ENCODE data around the gene WIPF2.

The WIPF2 gene

DNA sequence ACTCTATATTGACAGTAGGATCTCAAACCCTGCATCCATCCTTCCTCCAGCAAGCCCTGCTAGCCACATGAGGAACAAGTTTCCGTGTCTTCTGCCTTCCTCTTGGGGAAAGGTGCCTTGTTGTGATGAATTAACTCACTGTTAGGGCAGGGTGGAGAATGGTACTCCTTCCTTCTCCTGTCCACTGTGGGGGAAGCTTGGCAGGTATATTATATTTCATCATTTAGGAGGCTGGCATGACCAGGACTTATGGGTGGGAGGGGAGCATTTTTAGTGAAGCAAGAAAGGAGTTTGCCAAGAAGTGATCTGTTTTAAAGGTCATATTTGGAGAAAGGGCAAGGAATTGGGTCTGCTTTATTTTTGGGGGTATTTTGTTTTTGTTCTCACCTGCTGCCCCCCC is 59.3 kb downstream of the WIPF2 start:
- no peak overlapping the region for H3K4me3 ChIP-seq (ENCODE audit: low read length)
- H3K27me3 ChIP-seq (ENCODE audit: control insufficient read depth, insufficient read depth, low read length), result no peaks in the 10 kb centered on the region
- no peak overlapping the region for H3K9ac ChIP-seq (ENCODE audit: low read length)
- H3K27ac ChIP-seq (ENCODE audit: low read depth, low read length), result no peak overlapping the region
- H3K36me3 ChIP-seq (ENCODE audit: control insufficient read depth, insufficient read depth, low read length), result peaks cover 27% of the 10 kb centered on the region
- H3K4me1 ChIP-seq (ENCODE audit: control insufficient read depth, insufficient read depth, low read length), result no peaks in the 10 kb centered on the region

DNA sequence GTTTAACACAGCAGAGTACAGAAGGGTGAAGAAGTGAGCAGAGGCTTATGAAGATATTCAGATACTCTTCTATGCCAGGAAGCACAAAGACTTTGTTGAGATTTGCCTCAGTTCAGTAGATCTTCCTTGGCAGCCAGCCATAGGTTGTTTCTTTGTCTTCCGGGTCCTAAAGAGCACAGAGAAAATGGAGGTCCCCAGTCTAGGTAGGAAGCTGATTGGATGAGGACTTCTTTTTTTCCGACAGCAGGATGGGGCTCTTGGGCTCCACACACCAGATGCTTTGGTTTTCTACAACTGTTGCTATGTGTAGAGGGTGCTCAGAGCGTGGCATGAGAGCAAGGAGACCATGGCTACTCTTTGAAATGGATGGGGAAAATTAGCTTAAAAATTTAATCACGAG is 60.3 kb downstream of the WIPF2 start:
- Histone ChIP-seq H3K4me3 (ENCODE audit: low read length) (no peak overlapping the region), H3K36me3 (ENCODE audit: control insufficient read depth, insufficient read depth, low read length) (peaks cover 21% of the 10 kb centered on the region), H3K9ac (ENCODE audit: low read length) (no peak overlapping the region), H3K27ac (ENCODE audit: low read depth, low read length) (no peak overlapping the region), H3K4me1 (ENCODE audit: control insufficient read depth, insufficient read depth, low read length) (no peaks in the 10 kb centered on the region), H3K27me3 (ENCODE audit: control insufficient read depth, insufficient read depth, low read length) (no peaks in the 10 kb centered on the region)

DNA sequence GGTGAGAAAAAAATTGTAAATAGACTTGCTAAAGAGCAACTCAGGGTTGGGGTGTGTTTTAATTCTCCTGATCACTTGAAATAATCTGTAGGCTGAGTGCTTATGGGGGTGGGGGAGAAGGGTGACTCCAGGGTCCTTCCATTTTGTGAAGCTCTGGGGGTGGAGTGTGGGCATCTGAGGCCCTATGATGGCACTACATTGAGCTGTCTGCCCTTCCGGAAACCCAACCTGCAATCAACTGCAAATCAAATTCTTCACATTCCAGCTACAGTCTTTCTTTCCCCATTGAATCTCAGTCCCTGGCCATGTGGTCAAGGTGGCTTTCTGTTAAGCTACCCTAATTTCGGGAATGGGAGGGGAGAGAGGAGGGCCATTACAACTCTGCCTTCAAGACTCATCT is 62.6 kb downstream of the WIPF2 start:
- Histone ChIP-seq H3K9ac (ENCODE audit: low read length) (no peak overlapping the region), H3K4me3 (ENCODE audit: low read length) (no peak overlapping the region), H3K36me3 (ENCODE audit: control insufficient read depth, insufficient read depth, low read length) (peaks cover 14% of the 10 kb centered on the region), H3K27me3 (ENCODE audit: control insufficient read depth, insufficient read depth, low read length) (no peaks in the 10 kb centered on the region), H3K27ac (ENCODE audit: low read depth, low read length) (no peak overlapping the region), H3K4me1 (ENCODE audit: control insufficient read depth, insufficient read depth, low read length) (no peaks in the 10 kb centered on the region)

DNA sequence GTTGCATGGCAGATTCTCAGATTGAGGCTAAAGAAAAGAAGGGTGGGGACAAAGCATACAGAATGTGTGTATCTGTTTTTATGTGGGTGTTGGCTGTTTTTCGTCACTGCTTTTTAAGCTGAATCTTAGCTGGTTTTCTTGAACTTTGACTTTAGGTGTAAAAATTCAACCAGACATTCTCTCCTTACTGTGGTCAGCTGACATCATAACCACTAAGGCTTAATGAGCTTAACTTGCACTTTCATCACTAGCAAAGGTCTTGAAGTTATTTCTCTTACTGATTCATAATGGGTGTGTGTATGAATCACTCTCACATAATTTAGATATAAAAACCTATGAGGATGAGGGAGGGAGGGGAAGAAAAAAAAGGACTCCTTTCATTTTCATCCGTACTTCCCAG is 64.6 kb downstream of the WIPF2 start:
- Histone ChIP-seq H3K4me3 (ENCODE audit: low read length) (no peak overlapping the region), H3K27me3 (ENCODE audit: control insufficient read depth, insufficient read depth, low read length) (no peaks in the 10 kb centered on the region), H3K4me1 (ENCODE audit: control insufficient read depth, insufficient read depth, low read length) (peaks cover 5% of the 10 kb centered on the region), H3K36me3 (ENCODE audit: control insufficient read depth, insufficient read depth, low read length) (peaks cover 8% of the 10 kb centered on the region), H3K27ac (ENCODE audit: low read depth, low read length) (no peak overlapping the region), H3K9ac (ENCODE audit: low read length) (no peak overlapping the region)

DNA sequence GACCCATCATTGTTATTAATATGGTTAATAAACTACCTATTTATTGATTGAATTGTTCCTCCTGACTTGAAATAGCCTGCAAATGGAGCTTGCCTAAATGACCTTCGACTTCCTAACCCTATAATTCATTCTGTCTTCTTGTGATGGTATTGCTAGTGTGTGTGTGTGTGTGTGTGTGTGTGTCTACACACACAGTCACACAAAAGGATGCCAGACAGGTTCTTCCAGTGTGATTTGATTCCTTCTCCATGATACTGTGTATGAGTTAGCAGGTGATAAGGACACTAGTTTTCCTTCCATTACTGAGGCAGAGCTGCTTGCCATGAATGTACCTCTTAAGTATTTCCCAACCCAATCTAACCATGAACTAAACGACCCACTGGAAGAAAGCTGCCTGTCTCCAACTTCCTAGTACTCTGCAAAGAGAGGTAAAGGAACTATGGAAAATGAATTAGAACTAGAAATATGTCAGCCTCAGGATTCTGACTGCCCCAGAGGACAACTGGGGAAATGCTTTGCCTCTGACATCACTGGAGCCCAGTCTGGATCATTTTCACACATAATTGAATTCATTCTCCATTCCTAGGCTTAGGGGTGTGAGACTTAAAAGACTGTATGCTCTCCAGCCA is 65.1 kb downstream of the WIPF2 start:
- Histone ChIP-seq H3K36me3 (ENCODE audit: control insufficient read depth, insufficient read depth, low read length) (peaks cover 4% of the 10 kb centered on the region), H3K9ac (ENCODE audit: low read length) (no peak overlapping the region), H3K27ac (ENCODE audit: low read depth, low read length) (peak overlapping the region; percentile 55), H3K27me3 (ENCODE audit: control insufficient read depth, insufficient read depth, low read length) (no peaks in the 10 kb centered on the region), H3K4me3 (ENCODE audit: low read length) (no peak overlapping the region), H3K4me1 (ENCODE audit: control insufficient read depth, insufficient read depth, low read length) (peaks cover 5% of the 10 kb centered on the region)

DNA sequence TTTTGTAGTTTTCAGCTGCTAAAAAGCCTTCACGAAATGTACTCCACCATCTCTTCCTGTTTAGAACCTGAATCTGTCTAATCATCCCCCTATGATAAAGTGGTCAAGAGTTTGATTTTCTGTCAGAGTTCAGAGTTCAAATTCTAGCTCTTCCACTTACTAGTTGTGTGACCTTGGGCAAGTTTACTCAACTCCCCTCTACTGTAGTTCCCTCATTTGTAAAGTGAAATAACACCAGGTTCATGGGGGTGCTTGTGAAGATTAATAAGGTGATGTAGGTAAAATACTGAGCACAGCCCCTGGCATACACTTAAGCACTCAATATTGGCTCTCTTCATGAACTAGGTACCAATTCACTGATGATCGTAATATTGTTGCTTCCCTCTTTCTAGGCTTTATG is 67.4 kb downstream of the WIPF2 start:
- Histone ChIP-seq H3K27ac (ENCODE audit: low read depth, low read length) (no peak overlapping the region), H3K4me3 (ENCODE audit: low read length) (no peak overlapping the region), H3K4me1 (ENCODE audit: control insufficient read depth, insufficient read depth, low read length) (peaks cover 7% of the 10 kb centered on the region), H3K9ac (ENCODE audit: low read length) (no peak overlapping the region), H3K27me3 (ENCODE audit: control insufficient read depth, insufficient read depth, low read length) (no peaks in the 10 kb centered on the region), H3K36me3 (ENCODE audit: control insufficient read depth, insufficient read depth, low read length) (no peaks in the 10 kb centered on the region)

DNA sequence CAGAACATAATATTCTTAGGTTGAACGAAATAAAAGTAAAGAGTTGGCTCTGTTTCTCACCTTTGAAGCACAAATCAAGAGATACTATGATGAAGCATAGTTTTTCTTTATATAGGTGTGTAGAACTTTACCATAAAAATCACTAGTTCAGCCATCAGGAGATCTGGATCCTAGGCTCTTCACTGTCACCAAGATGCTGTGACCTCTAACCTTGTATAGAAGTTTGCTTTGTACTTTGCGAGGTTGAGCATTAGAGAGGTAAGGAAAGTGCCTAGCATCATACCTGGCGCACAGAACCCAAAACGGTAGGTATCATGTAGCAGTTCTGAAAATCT is 68.0 kb downstream of the WIPF2 start:
- Histone ChIP-seq H3K36me3 (ENCODE audit: control insufficient read depth, insufficient read depth, low read length) (no peaks in the 10 kb centered on the region), H3K4me3 (ENCODE audit: low read length) (peak overlapping the region; percentile 47), H3K27ac (ENCODE audit: low read depth, low read length) (no peak overlapping the region), H3K9ac (ENCODE audit: low read length) (no peak overlapping the region), H3K27me3 (ENCODE audit: control insufficient read depth, insufficient read depth, low read length) (no peaks in the 10 kb centered on the region), H3K4me1 (ENCODE audit: control insufficient read depth, insufficient read depth, low read length) (peaks cover 7% of the 10 kb centered on the region)

DNA sequence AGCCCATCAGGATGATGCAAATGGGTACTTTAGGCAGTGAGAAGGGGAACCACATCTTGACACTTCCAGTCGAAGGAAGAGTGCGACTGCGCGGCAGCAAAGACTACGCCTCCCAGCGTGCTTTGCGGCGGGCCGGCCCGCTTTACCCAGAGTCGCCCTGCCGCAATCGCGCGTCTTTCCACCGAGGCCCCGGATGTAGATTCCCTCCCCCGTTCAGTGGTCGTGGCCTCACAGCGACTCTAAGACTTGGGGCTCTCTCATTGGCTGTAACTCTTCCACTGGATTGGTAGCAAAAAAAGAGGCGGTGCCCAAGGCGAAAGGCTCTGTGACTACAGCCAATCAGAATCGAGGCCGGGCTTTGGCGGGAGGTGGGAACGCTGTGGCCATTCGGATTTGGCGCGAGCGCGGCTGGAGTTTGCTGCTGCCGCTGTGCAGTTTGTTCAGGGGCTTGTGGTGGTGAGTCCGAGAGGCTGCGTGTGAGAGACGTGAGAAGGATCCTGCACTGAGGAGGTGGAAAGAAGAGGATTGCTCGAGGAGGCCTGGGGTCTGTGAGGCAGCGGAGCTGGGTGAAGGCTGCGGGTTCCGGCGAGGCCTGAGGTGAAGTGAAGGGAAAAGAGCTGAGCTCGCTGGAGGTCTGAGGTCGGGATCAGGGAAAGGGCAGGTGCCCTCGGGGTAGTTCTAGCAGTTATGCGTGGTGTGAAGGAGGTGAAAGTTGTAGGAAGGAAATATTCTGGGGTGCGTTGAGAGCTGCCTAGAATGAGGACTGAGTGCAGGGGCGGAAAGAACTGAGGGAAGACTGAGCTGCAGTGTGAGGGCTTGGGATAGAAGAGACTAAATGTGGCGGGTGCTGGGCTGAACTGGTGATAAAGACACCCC is 68.6 kb downstream of the WIPF2 start, which contains the start of gene CDC6:
Gene CDC6 (plus strand): TSS at position 386 of the 876 bp plus-strand sequence. CDS start 1,542 bp downstream, outside the sequence.
- Histone ChIP-seq H3K27ac (ENCODE audit: low read depth, low read length) (no peak within 1 kb of the TSS), H3K9ac (ENCODE audit: low read length) (no peak within 1 kb of the TSS), H3K27me3 (ENCODE audit: control insufficient read depth, insufficient read depth, low read length) (no peaks in the 10 kb centered on the region), H3K36me3 (ENCODE audit: control insufficient read depth, insufficient read depth, low read length) (no peaks in the 10 kb centered on the region), H3K4me3 (ENCODE audit: low read length) (peak within 1 kb of the TSS; percentile 83), H3K4me1 (ENCODE audit: control insufficient read depth, insufficient read depth, low read length) (peaks cover 7% of the 10 kb centered on the region)

DNA sequence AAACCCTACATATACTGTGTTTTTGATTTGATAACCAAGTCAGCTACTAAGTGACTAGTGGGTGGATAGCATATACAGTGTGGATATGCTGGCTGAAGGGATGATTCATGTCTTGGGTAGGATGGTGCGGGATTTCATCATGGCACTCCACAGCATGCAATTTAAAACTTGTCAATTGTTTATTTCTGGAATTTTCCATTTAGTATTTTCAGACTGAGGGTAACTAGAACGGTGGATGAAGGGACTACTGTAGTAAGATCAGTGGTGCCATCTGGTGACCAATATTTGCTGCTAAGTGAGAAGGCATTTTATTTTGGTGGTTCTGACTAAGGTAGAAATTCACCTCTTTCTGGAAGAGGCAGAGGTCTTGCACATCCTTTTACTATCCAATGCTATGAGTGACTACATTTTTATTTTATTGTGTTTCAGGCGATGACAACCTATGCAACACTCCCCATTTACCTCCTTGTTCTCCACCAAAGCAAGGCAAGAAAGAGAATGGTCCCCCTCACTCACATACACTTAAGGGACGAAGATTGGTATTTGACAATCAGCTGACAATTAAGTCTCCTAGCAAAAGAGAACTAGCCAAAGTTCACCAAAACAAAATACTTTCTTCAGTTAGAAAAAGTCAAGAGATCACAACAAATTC is 71.7 kb downstream of the WIPF2 start:
- H3K4me1 ChIP-seq (ENCODE audit: control insufficient read depth, insufficient read depth, low read length), result peaks cover 7% of the 10 kb centered on the region
- H3K9ac ChIP-seq (ENCODE audit: low read length), result no peak overlapping the region
- H3K4me3 ChIP-seq (ENCODE audit: low read length), result no peak overlapping the region
- H3K27ac ChIP-seq (ENCODE audit: low read depth, low read length), result no peak overlapping the region
- no peaks in the 10 kb centered on the region for H3K27me3 ChIP-seq (ENCODE audit: control insufficient read depth, insufficient read depth, low read length)
- no peaks in the 10 kb centered on the region for H3K36me3 ChIP-seq (ENCODE audit: control insufficient read depth, insufficient read depth, low read length)

DNA sequence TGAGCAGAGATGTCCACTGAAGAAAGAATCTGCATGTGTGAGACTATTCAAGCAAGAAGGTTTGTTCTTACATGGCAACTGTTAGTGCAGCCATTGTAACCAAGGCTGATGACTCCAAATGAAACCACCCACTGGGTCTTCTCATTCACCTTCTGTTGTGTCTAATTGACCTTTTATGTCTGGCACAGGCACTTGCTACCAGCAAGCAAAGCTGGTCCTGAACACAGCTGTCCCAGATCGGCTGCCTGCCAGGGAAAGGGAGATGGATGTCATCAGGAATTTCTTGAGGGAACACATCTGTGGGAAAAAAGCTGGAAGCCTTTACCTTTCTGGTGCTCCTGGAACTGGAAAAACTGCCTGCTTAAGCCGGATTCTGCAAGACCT is 72.2 kb downstream of the WIPF2 start:
- Histone ChIP-seq H3K27ac (ENCODE audit: low read depth, low read length) (no peak overlapping the region), H3K27me3 (ENCODE audit: control insufficient read depth, insufficient read depth, low read length) (no peaks in the 10 kb centered on the region), H3K9ac (ENCODE audit: low read length) (no peak overlapping the region), H3K4me3 (ENCODE audit: low read length) (no peak overlapping the region), H3K36me3 (ENCODE audit: control insufficient read depth, insufficient read depth, low read length) (no peaks in the 10 kb centered on the region), H3K4me1 (ENCODE audit: control insufficient read depth, insufficient read depth, low read length) (peaks cover 7% of the 10 kb centered on the region)

DNA sequence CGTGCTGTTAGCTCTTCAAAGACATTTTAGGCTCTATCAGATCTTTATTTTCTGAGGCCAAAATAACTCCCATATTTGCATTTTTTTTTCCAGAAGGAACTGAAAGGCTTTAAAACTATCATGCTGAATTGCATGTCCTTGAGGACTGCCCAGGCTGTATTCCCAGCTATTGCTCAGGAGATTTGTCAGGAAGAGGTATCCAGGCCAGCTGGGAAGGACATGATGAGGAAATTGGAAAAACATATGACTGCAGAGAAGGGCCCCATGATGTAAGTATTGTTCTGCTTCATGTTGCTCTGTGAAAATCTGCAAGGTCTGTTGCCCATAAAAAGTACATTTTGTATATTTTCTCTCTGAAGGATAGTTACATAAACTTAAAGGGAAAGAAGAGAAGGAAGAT is 74.3 kb downstream of the WIPF2 start:
- no peaks in the 10 kb centered on the region for H3K27me3 ChIP-seq (ENCODE audit: control insufficient read depth, insufficient read depth, low read length)
- no peaks in the 10 kb centered on the region for H3K36me3 ChIP-seq (ENCODE audit: control insufficient read depth, insufficient read depth, low read length)
- peak overlapping the region; percentile 53 for H3K27ac ChIP-seq (ENCODE audit: low read depth, low read length)
- no peak overlapping the region for H3K4me3 ChIP-seq (ENCODE audit: low read length)
- H3K9ac ChIP-seq (ENCODE audit: low read length), result no peak overlapping the region
- peaks cover 2% of the 10 kb centered on the region for H3K4me1 ChIP-seq (ENCODE audit: control insufficient read depth, insufficient read depth, low read length)

DNA sequence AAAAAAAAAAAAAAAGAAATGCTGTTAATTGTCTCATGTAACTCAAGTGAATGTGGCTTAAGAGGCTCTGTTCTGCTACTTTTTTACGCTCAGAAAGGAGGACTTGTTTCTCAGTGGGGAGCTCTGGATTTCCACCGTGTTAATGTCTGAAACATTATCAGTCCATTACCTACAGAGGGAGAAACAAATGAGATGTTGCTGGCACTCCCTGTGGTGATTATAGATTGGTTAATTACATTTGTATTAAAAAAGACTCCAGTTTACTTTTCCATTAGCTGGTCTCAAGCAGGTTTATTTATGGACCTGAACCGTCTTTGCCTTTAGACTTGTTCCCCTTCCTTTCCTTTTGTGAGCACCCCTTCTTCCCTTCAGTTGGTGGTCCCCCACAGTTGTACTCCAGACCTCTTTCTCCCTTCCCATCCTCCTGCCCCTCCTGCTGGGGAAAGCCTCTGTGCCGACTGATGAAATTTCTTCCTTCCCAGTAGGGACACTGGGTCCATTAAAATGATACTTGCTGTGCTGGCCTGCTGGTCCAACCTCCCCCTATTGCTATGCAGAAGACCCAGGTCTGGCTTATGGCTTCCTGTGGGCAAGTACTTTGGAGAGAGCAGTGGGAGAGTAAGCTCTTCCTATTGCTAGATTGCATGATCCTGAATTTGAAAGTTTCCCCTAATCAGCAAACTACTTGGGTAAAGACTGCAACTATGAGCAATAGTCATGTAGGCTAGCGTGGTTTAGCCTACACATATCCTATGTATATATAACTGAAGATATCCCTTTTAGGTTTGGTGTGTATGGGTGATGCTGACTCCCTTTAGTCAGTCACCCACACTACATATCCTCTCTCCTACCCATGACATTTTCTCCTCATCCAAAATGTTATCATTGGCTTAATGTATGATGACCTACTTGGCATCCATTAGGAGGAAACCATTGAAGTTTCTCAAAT is 76.7 kb downstream of the WIPF2 start:
- Histone ChIP-seq H3K27ac (ENCODE audit: low read depth, low read length) (no peak overlapping the region), H3K27me3 (ENCODE audit: control insufficient read depth, insufficient read depth, low read length) (no peaks in the 10 kb centered on the region), H3K9ac (ENCODE audit: low read length) (no peak overlapping the region), H3K36me3 (ENCODE audit: control insufficient read depth, insufficient read depth, low read length) (no peaks in the 10 kb centered on the region), H3K4me1 (ENCODE audit: control insufficient read depth, insufficient read depth, low read length) (no peaks in the 10 kb centered on the region), H3K4me3 (ENCODE audit: low read length) (no peak overlapping the region)

Measured in rectal smooth muscle tissue (tissue), 1 donor.